EL (cell line): Measurements from ENCODE around the gene TNNC1.

Source experiments
- DNase-seq: peaks from one replicate; pipeline ENCODE4 v3.0.0-alpha.2; 2016

The TNNC1 gene

GRCh38 chr3:52428151-52429005 is 25.5 kb downstream of the TNNC1 start:
- peak; percentile 71 for DNase-seq

- DNase-seq: no peak
Observed at GRCh38 chr3:52423173-52423572, 30.7 kb downstream of the TNNC1 start.

- DNase-seq: no peak
Observed at GRCh38 chr3:52422669-52423068, 31.2 kb downstream of the TNNC1 start.

GRCh38 chr3:52420388-52420787 is 33.5 kb downstream of the TNNC1 start:
- DNase-seq: no peak

GRCh38 chr3:52415800-52416199 is 38.0 kb downstream of the TNNC1 start:
- DNase-seq: no peak

- no peak for DNase-seq
Observed at GRCh38 chr3:52408466-52408865, 45.4 kb downstream of the TNNC1 start.

- DNase-seq: no peak
Observed at GRCh38 chr3:52407779-52408178, 46.1 kb downstream of the TNNC1 start.

GRCh38 chr3:52406791-52407510 is 46.9 kb downstream of the TNNC1 start:
- DNase-seq: no peak

- DNase-seq: no peak
Observed at GRCh38 chr3:52406231-52406661, 47.6 kb downstream of the TNNC1 start.

GRCh38 chr3:52405601-52406110 is 48.2 kb downstream of the TNNC1 start:
- DNase-seq: no peak

- DNase-seq: no peak
Observed at GRCh38 chr3:52405066-52405465, 48.8 kb downstream of the TNNC1 start.

GRCh38 chr3:52404391-52404790 is 49.5 kb downstream of the TNNC1 start:
- DNase-seq: no peak

- DNase-seq: no peak
Observed at GRCh38 chr3:52403955-52404354, 49.9 kb downstream of the TNNC1 start.

- DNase-seq: no peak
Observed at GRCh38 chr3:52403271-52403841, 50.5 kb downstream of the TNNC1 start.

GRCh38 chr3:52402706-52403270 is 51.1 kb downstream of the TNNC1 start:
- no peak for DNase-seq

GRCh38 chr3:52402101-52402521 is 51.7 kb downstream of the TNNC1 start:
- no peak for DNase-seq

GRCh38 chr3:52401551-52401950 is 52.3 kb downstream of the TNNC1 start:
- DNase-seq: no peak
